Retinal pigment epithelial cell (primary cell): ENCODE results near the gene SPART.
A peak's percentile ranks its signal among the peaks of the same experiment; 100 is the strongest.
"Not testable (repeated sequence)": the region's sequence is repeated elsewhere in the genome, so short reads cannot be mapped to it uniquely, and the experiment has no call there.

Experiments
- DNase-seq: peaks from one replicate; pipeline ENCODE4 v3.0.0-alpha.2; 2010; ENCODE audit warnings: low read depth
- H3K4me3 ChIP-seq: 2 replicates; pipeline ENCODE4 v1.5.1; 2011; ENCODE audit warnings: mild to moderate bottlenecking, low read length, control low read depth, moderate library complexity
- CTCF ChIP-seq: conservative IDR thresholded peaks from 2 replicates; pipeline ENCODE4 v1.5.1; 2011; ENCODE audit warnings: low read depth, low read length, control low read depth, inconsistent platforms

SPART gene

GRCh38 chr13:36344173-36344572, 2.0 kb downstream of the SPART start:
- DNase-seq, result no peak
- peak overlapping the region; percentile 84 for H3K4me3 ChIP-seq
- no peak for TF ChIP-seq CTCF

GRCh38 chr13:36343766-36344165, 2.4 kb downstream of the SPART start:
- no peak for TF ChIP-seq CTCF
- H3K4me3 ChIP-seq, result peak overlapping the region; percentile 84
- DNase-seq, result no peak

GRCh38 chr13:36342715-36343114, 3.5 kb downstream of the SPART start:
- TF ChIP-seq CTCF, result no peak
- H3K4me3 ChIP-seq, result no peak overlapping the region
- no peak for DNase-seq

- no peak for DNase-seq
- no peak for TF ChIP-seq CTCF
- H3K4me3 ChIP-seq, result no peak overlapping the region
Observed at GRCh38 chr13:36341718-36342117, 4.5 kb downstream of the SPART start.

GRCh38 chr13:36339600-36340155, 6.5 kb downstream of the SPART start:
- H3K4me3 ChIP-seq, result no peak overlapping the region
- TF ChIP-seq CTCF, result no peak
- no peak for DNase-seq

- H3K4me3 ChIP-seq, result no peak overlapping the region
- no peak for DNase-seq
- no peak for TF ChIP-seq CTCF
Observed at GRCh38 chr13:36337938-36338641, 8.1 kb downstream of the SPART start.

GRCh38 chr13:36332986-36333385, 13.2 kb downstream of the SPART start:
- H3K4me3 ChIP-seq, result no peak overlapping the region
- TF ChIP-seq CTCF, result no peak
- no peak for DNase-seq

- DNase-seq, H3K4me3 ChIP-seq: not testable (repeated sequence)
Observed at GRCh38 chr13:36332255-36332654, 13.9 kb downstream of the SPART start.
